CD4-positive, alpha-beta T cell treated with Interleukin-15 for 1 hour (primary cell): ENCODE data around the gene SDCBP2.
"Not testable (repeated sequence)": the region's sequence is repeated elsewhere in the genome, so short reads cannot be mapped to it uniquely, and the experiment has no call there.

ENCODE experiments used
- DNase-seq: peaks from one replicate; pipeline ENCODE4 v3.0.0-alpha.2; 2020

Gene SDCBP2

DNA sequence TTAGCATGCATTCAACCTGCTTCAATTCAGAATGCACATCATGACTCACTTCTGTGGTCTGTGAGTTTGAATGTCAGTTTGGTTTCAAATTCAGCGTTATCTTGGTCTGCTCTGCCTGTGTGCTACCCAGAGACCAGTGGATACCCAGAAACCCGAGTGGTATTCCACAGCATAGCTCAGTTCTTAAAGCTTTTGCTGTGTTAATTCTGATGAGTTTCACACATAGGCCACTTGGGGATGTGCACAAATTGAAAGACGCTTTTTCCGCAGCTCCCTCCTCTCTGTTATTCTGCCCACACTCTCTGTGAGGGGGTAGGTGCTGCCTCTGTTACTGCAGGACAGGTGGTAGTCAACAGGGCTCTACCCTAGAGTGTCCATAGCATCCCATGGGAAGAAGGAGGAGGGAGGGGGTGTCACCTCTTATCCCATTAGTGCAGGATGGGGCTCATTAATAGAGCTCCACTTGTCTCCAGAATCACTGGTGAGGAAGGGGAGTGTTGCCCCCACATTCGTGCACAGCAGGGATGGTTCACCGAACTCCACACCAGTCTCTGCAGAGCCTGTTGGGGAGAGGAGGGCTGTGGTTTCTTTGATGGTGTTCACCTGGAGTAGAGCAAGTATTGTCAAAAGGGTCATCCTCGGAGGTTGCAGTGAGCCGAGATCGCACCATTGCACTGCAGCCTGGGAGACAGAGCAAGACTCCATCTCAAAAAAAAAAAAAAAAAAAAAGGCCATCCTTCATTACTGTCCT, 29.2 kb upstream of the SDCBP2 start:
- no peak for DNase-seq

DNA sequence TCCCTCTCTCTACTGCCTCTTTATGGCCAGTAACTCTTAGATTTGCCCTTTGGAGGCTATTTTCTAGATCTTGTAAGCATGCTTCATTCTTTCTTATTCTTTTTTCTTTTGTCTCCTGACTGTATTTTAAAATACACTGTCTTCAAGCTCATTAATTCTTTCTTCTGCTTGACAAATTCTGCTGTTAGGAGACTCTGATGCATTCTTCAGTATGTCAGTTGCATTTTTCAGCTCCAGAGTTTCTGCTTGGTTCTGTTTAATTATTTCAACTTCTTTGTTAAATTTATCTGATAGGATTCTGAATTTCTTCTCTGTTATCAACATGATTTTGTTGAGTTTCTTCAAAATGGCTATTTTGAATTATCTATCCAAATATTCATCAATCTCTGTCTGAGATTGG, 25.0 kb upstream of the SDCBP2 start:
- DNase-seq, result no peak

DNA sequence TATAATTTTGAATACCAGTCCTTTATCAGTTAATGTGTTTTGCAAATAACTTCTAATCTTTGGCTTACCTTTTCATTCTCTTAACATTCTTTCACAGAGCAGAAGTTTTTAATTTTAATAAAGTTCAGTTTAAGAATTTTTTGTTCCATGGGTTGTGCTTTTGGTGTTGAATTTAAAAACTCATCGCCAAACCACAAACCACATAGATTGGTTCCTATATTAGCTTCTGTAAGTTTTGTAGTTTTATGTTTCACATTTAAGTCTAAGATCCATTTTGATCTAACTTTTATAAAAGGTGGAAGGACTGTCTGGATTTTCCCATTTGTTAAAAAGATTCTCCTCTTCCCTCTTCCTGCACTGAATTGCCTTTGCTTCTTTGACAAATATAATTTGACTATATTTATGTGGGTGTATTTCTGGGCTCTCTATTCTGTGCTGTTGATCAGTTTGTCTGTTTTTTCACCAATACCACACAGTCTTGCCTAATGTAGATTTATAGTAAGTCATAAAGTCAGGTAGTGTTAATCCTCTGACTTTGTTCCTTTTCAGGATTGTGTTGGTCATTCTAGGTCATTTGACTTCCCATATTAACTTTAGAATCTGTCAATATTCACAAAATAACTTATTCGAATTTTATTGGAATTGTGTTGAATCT, 17.5 kb upstream of the SDCBP2 start:
- DNase-seq, result no peak

DNA sequence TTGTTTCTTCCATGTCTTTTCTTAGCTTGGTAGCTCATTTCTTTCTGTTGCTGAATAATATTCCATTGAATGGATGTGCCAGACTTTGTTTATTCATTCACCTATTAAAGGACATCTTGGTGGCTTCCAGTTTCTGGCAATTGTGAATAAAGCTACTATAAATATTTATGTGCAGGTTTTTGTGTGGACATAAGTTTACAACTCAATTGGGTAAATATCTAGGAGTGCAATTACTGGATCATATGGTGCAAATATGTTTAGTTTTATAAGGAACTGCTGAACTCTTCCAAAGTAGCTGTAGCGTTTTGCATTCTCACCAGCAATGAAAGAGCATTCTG, 16.8 kb upstream of the SDCBP2 start:
- no peak for DNase-seq

DNA sequence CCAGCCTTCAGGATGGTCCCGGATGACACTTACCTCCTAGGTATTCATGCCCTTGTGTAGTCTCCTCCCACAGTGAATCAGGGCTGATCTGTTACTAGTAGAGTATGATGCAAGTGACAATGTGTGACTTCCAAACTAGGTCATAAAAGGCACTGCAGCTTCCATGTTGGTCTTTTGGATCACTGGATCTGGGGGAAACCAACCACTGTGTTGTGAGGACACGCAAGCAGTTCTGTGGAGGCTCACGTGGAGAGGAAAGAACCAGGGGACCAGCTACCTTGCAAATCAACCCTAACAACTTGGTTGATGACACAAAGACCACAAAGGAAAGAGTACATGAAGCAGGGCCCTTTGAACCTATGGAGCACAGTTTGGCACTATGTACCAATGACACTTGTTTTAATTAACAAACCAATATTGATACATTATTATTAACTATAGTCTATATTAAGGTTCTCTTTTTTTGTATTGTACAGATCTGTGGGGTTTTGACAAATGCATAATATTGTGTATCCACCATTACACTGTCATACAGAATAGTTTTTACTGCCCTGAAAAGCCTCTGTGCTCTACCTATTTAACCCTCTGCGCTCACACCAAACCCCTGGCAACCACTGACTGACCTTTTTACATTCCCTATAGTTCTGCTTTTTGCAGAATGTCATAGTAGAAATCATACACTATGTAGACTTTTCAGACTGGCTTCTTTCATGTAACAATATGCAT, 16.3 kb upstream of the SDCBP2 start:
- DNase-seq, result no peak

DNA sequence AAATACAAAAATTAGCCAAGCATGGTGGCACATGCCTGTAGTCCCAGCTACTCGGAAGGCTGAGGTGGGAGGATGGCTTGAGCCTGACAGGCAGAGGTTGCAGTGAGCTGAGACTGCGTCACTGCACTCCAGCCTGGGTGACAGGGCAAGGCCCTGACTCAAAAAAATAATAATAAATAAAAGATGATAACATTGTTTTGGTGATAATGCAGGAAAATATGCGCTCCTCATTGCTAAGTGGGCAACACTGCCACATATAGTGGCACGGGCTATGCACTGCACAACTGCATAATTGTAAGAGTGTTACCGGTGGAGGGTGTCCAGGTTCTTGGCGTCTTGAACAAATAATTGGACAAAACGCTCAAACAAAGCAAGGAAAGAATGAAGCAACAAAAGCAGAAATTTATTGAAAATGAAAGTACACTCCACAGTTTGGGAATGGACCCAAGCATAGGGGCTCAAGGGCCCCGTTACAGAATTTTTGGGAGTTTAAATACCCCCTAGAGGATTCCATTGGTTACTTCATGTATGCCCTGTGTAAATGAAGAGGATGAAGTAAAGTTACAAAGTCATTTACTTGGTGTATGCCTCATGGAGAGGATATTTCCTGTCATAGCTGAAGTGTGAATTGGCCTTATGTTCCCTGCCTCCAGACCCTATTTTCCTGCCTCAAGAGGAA, 14.6 kb upstream of the SDCBP2 start:
- not testable (repeated sequence) for DNase-seq

DNA sequence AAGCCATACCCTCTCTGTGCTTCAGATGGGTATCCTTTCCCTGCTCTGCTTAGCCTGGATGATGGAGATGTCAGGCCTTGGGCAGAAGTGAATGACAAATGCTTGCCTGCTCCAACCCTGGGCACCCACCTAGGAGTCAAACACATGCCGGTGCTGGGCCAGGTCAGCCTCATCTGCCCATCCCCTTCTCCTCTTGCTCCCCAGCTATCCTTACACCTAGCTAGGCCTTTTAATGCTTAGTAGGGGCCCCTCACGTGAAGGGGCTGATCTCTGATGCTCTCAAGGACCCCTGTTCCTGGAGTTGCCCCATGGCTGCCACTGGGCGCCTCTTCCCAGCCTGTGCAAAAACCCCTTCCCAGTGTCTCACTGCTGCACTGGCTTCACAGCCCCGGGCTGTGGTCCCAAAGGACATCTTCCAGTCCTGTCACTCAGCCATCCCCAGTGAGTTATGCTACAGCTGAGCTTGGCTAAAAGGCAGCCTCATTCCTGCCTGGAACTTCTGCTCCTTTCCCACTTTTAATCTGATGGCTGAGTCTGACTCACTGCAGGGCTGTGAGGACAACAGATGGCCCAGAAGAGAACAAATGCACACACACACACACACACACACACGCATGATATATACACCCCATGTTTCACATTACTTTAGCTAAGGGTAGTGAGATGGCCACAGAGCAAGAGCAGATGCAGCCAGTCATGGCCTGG, 12.8 kb upstream of the SDCBP2 start:
- DNase-seq, result no peak

DNA sequence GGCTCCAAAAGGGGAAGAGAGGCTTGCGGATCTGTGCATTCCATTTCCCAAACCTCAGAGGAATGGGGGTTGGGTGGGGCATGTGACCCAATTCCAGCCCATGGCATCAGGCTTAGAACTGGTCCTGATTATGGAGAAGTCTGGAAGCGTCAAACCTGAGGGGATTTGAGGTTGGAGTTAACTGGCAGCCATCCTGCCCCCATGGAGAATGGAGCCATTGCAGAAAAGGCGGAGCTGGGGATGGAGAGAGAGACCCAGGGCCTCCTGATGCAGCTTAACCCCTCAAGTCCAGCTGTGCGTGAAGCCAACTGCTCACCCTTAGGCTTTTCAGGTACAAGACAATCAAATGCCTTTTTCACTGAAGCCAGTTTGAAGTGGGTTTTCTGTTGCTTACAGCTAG, 9.9 kb upstream of the SDCBP2 start:
- DNase-seq, result no peak

DNA sequence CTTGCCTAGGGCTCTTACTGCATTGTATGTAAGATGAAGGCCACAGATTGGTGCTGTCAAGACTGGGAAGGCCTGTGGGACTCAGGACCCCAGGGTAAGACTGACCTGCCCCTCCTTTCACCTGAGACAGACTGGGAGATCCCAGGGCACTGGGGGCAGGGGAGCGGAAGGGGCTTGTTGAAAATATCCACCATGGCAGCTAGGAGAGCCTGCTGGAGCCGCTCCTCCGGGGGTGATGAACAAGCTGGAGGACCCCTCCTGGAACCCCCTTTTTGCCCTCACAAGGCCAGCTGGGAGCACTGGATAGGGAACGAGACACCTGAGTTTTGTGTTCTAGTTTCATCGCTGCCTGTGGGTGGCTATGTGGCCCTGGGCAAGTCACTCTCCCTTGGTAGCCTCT, 9.2 kb upstream of the SDCBP2 start:
- DNase-seq, result no peak

DNA sequence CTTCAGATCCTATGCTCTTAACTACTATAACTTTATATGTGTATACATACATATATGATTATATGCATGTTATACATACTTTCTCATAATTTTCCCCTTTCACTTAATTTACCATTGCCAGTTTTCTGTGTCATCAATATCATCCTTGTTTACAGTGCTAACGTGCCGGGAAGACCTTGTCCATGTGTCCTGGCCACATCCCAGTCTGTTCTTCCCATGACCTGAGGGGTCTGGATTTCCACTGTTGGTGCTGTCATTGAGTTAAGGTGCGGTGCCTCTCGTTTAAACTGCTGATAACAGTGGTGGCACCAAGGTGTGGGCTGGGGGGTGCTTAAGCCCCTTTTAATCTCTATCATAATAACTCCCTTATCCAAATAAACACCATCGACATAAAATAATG, 8.5 kb upstream of the SDCBP2 start:
- no peak for DNase-seq

DNA sequence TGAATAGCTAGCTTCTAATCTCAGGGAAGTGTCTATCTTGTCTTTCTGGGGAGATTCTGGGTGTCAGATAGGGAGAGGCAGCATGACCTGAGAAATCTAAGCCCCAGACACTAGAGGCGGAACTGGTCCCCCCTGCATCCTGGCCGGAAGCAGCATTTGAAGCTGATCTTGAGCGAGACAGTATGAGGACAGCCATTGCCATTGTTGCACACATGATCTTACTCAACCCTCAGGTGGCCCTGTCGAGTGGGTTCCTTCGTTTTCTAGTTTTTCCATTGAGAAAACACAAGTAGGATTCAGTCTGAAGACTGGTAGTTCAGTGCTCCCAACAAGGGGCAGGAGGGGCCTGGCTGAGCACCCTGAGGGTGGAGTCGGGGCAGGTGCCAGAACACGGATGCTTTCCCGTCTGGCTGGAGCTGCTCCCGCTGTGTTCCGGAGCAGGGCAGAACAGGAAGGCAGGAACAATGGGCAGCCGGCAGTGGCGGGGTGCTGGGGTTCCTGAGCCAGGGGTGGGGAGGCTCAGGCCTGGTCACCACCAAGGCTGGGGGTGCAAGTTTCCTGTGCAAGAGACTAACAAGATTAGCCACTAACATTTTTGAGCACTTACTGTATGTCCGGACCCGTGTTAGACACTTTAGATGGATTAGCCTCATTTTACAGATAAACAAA, 7.9 kb upstream of the SDCBP2 start:
- no peak for DNase-seq

DNA sequence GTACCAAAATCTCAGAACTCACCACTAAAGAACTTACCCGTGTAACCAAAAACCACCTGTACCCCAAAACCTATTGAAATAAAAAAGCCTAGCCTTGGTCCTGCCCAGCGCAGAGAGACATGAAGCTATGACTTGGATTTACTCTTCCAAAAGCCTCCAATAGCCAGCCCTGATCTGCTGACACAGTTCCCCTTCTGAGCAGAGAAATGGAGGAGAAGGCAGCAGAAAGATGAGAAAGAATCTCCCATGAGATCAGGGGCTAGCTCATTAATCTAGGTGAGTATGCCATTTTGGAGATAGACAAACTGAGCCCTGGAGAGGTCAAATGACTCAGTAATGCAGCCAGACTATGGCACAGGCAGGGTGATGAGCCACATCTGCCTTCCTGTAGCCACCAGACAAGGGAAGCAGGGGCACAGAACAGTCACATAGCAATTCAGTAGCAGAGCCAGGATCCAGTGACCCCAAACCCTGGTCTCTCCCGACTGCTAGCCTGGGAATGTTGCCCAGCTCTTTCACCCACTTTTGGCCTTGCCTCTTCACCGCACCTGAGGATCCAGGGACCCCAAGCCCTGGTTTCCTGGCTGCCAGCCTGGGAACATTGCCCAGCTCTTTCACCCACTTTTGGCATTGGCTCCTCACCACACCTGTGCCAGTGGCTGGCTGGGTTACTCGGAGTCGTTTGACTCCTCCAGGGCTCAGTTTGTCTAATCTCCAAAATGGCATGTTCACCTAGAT, 7.2 kb upstream of the SDCBP2 start:
- DNase-seq, result no peak

DNA sequence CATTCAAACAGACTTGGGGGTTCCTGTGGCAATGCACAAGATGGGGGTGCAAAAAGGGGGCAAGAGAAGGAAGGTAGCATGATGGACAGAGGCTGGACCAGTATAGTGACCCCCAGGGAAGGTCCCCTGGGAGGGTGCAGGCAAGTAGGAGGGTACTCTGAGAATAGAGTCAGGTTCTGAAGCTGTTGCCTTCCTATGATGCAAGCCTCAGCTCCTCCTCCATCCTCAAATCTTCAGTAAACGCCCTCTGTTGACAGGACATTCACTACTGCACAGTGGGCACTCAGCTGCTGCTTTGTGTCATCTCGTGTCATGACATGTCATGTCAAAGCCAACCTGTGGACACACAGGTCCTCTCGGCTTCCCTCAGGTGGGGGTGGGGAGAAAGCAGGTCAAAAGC, 5.8 kb upstream of the SDCBP2 start:
- no peak for DNase-seq

DNA sequence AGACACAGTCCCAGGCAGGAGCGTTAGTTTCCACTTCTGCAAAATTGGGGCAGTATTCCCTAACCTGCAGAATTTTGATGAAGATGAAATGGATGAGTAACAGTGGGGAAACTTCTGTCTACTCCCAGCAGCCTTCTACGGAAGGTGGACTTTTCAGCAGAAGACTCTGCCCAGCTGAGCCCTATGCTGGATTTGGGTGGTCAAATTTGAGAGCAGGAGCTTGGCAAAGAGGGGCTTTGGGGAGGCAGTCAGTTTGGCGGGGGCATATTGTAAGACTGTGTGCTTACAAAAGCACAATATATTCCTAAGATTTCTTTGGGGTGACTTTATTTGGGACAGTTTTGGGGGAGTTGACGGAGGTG, 5.4 kb upstream of the SDCBP2 start:
- no peak for DNase-seq

DNA sequence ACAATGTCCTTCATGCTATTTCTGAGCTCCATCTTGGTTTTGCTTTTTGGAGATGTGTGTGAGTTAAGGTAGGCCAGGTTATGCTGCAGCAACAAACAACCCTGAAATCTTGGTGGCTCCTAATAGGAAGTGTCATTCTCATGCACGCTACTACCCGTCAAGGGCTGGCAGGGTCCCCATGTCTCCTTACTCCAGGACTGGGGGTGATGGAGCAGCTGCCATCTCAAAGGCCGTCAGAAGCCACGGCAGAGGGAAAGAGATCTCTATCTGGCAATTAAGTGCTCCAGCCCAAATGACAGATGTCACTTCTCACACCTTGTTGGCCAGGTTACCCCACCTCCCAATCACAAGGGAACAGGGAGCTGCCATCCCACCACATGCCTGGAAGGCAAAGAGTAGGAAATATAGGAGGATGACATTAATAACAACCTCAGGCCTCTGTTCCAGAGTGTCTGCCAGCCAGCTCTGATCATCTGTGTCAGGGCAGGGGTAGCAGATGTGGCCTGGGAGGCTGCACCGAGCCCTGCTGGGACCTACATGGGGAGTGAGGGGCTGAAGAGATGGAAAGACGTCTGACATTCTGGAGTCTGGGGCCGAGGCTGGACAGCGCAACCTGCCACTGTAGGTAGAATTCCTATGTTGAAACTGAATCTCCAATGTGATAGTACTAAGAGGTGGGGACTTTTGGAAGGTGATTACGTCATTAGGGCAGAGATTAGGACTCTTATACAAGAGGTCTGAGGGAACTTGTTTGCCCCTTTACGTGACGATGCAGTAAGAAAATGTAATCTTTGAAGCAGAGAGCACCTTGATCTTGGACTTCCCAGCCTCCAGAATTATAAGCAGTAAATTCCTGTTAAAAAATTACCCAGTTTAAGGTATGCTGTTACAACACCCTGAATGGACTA, 4.8 kb upstream of the SDCBP2 start:
- DNase-seq, result no peak

DNA sequence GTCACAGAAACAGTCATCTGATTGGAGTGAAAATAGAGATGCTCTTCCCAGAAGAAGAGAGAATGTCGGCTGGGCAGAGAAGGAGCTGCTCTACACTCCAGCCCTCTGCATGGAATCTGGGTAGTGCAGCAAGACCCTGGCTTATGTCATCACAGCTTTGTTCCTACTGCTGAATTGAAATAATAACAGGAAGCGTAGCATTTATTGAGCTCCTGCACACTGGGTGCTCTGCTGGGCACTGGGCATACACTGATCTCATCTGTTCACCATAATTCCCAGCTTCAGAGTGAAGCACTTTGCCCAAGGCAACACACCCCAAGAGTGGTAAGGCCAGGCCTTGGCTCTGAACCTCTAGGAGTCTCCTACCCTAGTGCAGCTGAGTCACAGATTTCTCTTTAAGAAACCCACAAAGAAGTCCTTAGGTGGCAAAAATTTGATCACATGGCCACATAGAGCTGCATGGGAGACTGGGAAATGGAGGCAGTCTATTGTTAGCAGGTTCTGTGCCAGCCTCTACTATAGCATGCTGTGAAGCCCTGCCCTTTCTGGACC, 3.9 kb upstream of the SDCBP2 start:
- no peak for DNase-seq

DNA sequence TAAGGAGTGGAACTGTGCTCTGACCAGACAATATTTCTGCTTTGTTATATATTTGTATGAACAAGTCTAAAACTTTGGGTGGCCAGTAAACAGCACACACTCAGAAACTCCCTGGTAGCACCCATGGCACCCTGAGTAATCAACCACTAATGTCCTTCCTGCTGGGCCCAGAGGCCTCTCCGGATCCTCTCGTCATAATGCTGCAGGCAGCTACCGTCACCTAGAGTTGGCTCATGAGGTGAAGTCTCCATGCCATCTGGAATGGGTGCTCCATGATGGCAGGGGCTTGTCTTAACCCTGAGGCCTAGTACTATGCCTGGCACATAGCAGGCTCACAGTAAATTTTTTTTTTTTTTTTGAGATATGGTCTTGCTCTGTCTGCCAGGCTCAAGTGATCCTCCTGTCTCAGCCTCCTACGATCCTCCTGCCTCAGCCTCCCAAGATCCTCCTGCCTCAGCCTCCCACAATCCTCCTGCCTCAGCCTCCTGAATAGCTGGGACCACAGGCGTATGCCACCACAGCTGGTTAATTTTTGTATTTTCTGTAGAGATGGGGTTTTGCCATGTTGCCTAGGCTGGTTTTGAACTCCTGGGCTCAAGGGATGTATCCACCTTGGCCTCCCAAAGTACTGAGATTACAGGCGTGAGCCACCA, 3.0 kb upstream of the SDCBP2 start:
- no peak for DNase-seq

DNA sequence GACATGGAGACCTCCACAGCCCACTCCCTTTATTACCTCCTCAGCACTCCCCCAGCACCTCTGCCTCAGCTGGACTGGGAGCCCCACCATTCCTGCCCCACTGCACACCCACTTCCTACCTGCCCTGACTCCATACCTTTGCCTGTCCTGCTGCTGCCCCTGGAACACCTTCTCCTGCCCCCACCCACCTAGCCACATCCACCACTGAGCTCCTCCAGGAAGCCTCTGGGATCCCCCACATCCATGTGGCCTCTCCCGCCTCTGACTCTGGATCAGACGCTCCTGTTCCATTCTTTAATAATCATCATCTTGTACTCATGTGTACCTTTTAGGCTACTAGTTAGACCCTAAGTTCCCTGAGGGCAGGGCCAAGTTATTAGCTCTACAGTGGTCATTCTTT, 2.2 kb upstream of the SDCBP2 start:
- no peak for DNase-seq

DNA sequence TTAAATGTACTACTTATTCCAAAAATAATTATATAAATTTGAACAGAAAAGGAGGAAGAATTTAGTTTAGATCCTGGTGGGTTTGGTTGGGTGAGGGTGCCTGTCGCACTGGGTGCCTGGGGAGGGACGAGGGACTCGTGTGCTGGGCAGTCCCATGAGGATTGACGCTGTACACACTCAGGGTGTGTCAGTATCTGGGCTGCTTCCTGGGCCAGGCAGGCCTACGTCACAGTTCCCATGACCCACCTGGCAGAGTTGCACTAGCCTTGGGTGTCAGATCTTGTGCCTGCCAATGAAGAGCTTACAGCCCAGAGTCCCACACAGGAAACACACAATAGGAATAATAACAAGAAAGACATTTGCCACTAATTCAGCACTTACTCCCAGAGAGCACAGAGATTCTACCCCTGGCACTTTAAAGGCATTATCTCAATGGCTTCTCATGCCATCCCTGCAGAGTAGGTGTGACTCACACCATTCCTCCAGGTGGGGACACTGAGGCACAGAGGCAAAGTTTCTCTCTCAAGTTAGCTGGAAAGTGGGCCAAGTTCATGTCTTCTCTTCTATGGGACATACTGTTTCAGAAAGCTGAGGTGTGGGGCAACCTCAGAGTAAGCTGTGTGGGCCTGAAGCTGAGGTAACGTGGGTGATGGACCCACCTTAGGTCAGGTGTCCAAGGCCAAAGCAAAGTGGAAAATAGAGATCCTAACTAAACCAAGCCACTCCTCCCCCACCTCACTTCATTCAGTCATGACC, 1.3 kb upstream of the SDCBP2 start:
- peak; percentile 75 for DNase-seq
